ENCODE data around the gene PTPRCAP.
"Not testable (repeated sequence)": the region's sequence is repeated elsewhere in the genome, so short reads cannot be mapped to it uniquely, and the experiment has no call there.

Gene PTPRCAP, protein sequence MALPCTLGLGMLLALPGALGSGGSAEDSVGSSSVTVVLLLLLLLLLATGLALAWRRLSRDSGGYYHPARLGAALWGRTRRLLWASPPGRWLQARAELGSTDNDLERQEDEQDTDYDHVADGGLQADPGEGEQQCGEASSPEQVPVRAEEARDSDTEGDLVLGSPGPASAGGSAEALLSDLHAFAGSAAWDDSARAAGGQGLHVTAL

GRCh38 chr11:67437082-67437808, at the start of gene PTPRCAP:
Gene PTPRCAP (minus strand): TSS chr11:67437682. CDS start chr11:67437619, 63 bp downstream.
- peak; percentile 79 for DNase-seq

GRCh38 chr11:67486481-67487195, 49.2 kb upstream of the PTPRCAP start:
- no peak for DNase-seq

- DNase-seq, result not testable (repeated sequence)
Observed at GRCh38 chr11:67485873-67486361, 48.4 kb upstream of the PTPRCAP start.

DNA sequence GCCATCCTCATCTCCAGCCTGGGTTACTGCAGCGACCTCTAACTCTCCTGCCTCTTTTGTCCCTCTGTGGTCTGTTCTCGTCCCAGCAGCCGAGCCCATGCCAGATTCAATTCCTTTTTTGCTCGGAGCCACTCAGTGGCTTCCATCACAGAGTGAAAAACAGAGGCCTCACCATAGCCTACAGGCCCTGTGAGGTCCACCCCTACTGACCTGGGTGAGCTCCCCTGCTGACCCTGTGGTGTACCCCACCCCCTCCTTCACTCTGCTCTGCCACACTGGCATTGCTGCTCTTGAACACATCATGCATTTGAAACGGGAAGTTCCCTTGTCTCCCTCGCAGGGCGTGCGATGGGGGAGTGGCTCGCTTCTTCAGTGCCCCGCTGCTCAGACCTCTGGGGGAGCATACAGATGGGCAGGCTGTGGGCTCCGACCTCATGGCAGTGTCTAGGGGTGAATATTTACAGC, 47.4 kb upstream of the PTPRCAP start:
- DNase-seq, result peak; percentile 64

- peak; percentile 49 for DNase-seq
Observed at GRCh38 chr11:67483831-67484665, 46.6 kb upstream of the PTPRCAP start.

GRCh38 chr11:67482827-67483798, 45.6 kb upstream of the PTPRCAP start, which contains the start of gene AIP:
Gene AIP (plus strand): TSS chr11:67483026. CDS start chr11:67483159, 133 bp downstream.
- DNase-seq, result peak; percentile 95

GRCh38 chr11:67482275-67482826, 44.9 kb upstream of the PTPRCAP start:
- DNase-seq, result no peak

GRCh38 chr11:67477344-67478050, 40.0 kb upstream of the PTPRCAP start:
- DNase-seq, result not testable (repeated sequence)

GRCh38 chr11:67476692-67477091, 39.2 kb upstream of the PTPRCAP start:
- not testable (repeated sequence) for DNase-seq

- DNase-seq, result no peak
Observed at GRCh38 chr11:67472882-67473281, 35.4 kb upstream of the PTPRCAP start.

DNA sequence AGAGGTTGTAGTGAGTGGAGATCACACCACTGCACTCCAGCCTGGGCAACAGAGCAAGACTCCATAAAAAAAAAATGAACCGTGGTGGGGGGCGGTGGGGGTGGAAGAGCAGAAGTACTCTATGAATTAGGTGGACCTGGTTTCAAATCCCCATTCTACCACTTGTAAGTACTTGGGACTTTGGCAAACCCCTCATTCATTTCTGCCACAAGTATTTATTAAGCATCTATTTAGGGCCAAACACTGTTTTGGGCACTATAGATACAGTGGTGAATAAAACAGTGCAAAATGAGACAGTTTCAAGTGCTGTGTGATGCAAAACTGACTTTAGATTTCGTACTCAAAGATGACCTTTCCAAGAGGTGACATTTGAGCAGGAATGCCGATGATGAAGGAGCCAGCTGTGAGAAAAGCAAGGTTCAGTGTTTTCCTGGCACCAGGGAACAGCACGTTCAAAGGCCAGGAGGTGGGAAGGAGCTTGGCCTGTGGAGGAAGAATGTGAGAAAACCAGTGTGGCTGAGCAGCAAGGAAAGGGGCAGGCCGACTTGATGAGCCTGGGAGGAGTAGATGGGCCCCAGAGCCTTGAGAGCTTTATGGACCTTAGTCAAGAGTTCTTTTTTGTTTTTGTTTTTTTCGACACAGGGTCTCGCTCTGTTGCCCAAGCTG, 33.0 kb upstream of the PTPRCAP start:
- DNase-seq, result no peak

DNA sequence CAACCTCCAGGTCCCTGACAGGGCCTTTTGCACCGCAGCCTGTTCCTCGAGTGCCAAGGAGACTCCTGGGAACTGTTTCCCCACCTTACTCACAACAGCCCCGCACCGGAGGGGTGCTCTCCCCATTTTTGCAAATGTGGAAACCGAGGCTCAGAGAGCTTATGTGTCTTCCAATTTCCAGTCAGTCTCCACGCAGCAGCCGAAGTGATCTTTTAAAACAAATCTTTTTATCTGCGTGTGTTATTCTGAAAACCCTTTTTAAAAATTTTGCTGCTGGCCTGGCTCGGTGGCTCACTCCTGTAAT, 32.0 kb upstream of the PTPRCAP start:
- no peak for DNase-seq

DNA sequence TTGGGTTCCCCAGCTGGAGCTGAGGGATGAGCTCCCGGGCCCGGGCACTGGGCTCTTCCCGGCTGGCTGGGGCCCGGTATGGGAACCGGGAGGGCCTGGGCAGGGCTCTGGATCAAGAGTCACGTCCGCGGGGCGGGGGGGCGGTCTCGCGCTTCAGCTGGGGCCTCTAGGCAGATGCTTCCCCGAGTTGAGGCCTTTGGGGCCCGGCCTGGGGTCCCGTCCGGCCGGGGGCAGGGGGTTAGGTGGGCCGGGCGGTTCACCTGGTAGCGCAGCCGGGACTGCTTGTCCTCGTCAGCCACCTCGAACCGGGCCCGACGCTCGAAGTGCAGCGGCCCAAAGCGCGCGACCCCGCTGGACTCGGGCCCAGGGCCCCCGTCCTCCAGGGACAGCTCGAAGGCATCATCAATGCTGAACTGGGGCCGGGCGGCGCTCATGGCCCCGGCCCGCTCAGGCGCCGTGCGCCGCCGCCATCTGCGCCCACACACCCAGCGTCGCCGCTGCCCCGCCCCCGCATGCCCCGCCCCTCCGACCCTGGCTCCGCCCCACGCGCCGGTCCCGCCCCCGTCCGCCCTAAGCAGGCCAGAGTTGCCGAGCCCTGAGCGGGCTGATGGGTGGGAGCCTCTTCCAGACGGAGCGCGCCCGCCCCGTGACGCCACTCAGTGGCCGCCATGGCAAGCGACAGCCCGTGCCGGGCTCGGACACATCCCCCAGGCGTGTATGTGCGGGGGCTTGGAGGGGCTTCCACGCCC, 31.5 kb upstream of the PTPRCAP start, which contains the start of gene TMEM134:
Gene TMEM134 (minus strand): TSS at position 493 of the 749 bp plus-strand sequence. CDS start 59 bp downstream, at position 434.
- peak; percentile 93 for DNase-seq

- DNase-seq, result no peak
Observed at GRCh38 chr11:67468456-67468758, 30.9 kb upstream of the PTPRCAP start.

DNA sequence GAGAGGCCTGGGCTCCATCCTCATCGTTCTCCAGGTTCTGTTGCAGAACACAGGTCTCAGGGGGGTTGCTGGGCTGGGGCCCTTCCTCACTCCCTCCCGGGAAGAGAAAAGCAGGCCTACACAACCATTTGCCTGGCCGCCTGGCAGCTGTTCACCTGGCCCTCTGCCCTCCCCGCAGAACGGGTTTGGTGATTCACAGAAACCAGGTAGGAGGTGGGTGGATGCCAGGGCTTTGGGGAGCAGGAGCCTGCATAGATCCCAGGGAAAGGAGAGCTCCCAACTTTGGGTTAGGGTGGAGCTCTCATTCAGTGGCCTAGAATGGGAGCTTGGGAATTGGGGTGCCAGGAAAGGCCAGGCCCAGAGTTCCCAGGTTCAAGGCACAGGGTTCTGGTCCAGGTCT, 30.6 kb upstream of the PTPRCAP start:
- no peak for DNase-seq

DNA sequence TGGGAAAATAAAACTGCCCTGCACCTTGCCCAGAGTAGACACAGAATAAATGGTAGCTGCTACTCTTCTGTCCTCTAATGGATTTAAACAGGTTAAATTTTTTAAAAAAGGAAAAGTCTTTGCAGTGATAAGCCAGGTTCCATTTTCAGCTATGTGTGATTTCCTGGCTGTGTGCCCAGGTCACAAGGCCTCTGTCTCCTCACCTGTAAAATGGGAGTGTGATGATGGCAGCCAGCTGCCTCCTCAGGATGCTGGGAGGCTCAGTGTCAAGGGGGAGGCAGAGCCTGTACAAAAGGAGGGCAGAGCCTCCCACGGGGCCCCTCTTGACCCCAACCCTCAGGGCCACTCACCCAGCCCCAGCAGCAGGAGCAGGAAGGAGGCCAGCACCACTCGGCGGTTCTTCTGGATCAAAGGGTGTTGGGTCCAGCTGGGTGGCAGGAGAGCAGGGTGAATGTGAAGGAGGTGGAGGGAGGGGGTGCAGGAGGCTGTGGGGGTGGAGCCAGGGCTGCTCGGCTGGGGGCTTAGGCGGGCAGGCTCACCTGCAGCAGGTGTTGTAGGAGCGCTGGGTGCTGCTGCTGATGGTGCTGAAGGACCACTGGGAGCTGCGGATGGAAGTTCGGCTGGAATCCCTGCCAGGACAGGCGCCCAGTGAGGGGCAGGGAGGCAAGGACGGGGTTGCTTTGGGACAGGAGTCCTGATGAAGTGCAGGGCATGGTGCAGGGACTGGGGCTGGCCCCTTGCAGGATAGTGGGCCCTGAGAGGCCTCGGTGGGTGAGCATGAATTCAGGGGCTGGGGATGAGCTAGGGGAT, 29.7 kb upstream of the PTPRCAP start:
- DNase-seq, result no peak

DNA sequence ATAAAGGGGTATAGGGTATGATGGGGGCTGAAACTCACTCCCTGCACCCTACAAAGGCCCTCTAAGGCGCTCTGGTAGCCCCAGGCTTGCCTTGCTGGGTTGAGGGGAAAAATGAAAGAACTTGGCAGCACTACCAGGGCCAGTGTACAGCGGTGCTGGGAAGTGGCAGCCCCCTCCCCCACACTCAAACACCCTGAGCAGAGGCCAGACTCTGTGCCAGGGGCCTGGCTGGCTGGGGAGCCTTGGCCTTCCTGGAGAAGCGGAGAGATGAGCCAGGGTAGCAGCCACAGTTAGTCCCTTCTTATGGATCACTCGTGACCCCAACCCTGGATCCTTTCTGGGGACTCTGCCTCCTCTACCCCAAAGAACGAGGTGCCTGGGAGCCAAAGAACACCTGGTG, 28.9 kb upstream of the PTPRCAP start:
- no peak for DNase-seq

DNA sequence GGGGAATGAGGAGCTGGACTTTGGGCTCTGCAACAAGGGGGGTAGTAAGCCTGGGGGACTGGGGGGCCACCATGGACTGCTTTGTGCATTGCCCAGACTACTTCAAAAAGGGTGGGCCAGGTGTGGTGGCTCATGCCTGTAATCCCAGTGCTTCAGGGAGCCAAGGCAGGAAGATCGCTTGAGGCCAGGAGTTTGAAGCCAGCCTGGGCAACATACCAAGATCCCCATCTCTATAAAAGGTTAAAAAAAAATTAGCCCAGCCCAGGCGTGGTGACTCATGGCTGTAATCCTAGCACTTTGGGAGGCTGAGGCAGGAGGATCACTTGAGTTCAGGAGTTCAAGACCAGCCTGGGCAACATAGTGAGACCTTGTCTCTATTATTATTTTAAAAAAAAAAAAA, 28.0 kb upstream of the PTPRCAP start:
- not testable (repeated sequence) for DNase-seq

Measured in activated T-cell treated with anti-CD3 and anti-CD28 coated beads, Interleukin-2, amount 50 U/mL, for 1 hour (primary cell).